GM12891 (cell line): Measurements from ENCODE around the gene IL1RAPL1.

Experiments used
- PAX5 ChIP-seq: IDR thresholded peaks from 2 replicates; pipeline ENCODE4 v1.6.1; 2011; ENCODE audit warnings: low read length, moderate library complexity, mild to moderate bottlenecking; ENCODE audit not compliant: insufficient read depth, severe bottlenecking
- POLR2A ChIP-seq: IDR thresholded peaks from 2 replicates; pipeline ENCODE4 v1.6.1; 2011; ENCODE audit warnings: low read depth, low read length, control low read depth
- POLR2AphosphoS5 ChIP-seq: IDR thresholded peaks from 2 replicates; pipeline ENCODE4 v1.6.1; 2011; ENCODE audit warnings: low read depth, low read length, control low read depth
- POU2F2 ChIP-seq: IDR thresholded peaks from 2 replicates; pipeline ENCODE4 v1.6.1; 2011; ENCODE audit warnings: low read depth, mild to moderate bottlenecking, control low read depth, low read length, moderate library complexity
- SPI1 ChIP-seq: IDR thresholded peaks from 2 replicates; pipeline ENCODE4 v1.6.1; 2011; ENCODE audit warnings: low read depth, low read length, control low read depth
- TAF1 ChIP-seq: IDR thresholded peaks from 2 replicates; pipeline ENCODE4 v1.6.1; 2011; ENCODE audit warnings: low read depth, low read length, control low read depth

GRCh38 chrX:29693912-29694311 is 1106.7 kb downstream of the IL1RAPL1 start:
- no peak for TF ChIP-seq POLR2AphosphoS5
- no peak for TF ChIP-seq POLR2A
- no peak for TF ChIP-seq TAF1
- no peak for TF ChIP-seq PAX5
- no peak for TF ChIP-seq SPI1
- TF ChIP-seq POU2F2 = no peak
